ENCODE data around the gene HMG20B.
"Not testable (repeated sequence)": the region's sequence is repeated elsewhere in the genome, so short reads cannot be mapped to it uniquely, and the experiment has no call there.

HMG20B gene

DNA sequence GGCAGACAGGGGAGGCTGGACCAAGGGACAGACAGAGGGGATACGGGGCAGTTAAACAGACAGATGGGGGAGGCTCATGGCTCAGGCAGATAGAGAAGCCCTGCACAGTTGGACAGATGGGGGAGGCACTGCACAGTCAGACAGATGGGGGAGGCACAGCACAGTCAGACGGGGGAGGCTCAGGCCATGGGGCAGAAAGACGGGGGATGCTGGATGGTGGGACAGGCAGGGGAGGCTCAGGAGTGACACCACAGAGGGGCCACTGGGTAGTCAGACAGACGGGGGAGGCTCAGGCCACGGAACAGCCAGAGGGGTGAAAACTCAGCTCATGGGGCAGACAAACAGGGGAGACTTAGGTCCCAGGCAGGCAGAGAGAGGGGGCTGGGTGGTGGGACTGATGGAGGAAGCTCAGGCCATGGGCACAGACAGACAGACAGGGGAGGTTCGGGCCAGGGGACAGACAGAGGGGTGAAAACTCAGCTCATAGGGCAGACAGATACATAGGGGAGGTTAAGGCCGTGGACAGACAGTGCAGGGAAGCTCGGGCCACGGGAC is 16.2 kb upstream of the HMG20B start:
- peaks cover 8% of the 10 kb centered on the region for H3K4me1 ChIP-seq (ENCODE audit: control insufficient read depth, insufficient read depth, low read length)
- peaks cover 8% of the 10 kb centered on the region for H3K27me3 ChIP-seq (ENCODE audit: control insufficient read depth, insufficient read depth, low read length, poor library complexity, severe bottlenecking)
- H3K4me3 ChIP-seq (ENCODE audit: insufficient read depth, low read depth, low read length) = peak overlapping the region; percentile 62
- H3K9me3 ChIP-seq (ENCODE audit: control insufficient read depth, low read length) = no peaks in the 10 kb centered on the region
- 53 to 55% methylated on average over 9 of the region's 9 CpGs for WGBS, 2 experiments
- H3K27ac ChIP-seq (ENCODE audit: insufficient read depth, low read depth, low read length, poor library complexity, severe bottlenecking) = no peak overlapping the region
- no peaks in the 10 kb centered on the region for H3K36me3 ChIP-seq (ENCODE audit: control insufficient read depth, insufficient read depth, low read length)

DNA sequence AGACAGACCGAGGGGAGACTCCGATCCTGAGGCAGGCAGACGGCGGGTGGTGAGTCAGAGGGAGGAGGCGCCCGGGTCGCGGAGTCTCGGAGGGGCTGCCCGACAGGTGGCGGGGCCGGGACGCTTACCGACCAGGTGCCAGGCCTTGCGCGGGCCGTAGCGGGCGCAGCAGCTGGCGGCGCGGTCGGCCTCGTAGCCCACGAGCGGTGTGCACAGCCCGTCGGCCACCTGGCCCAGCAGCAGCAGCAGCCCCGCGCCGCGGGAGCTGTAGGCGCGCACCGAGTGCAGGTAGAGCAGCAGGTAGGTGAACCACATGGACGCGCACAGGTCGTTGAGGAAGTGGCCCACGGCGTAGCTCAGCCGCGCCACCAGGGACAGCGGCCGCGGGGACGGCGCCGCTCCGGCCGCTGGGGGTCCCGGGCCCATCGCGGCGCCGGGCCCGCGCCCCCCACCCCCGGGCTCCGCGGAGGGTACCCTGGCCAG is 15.7 kb upstream of the HMG20B start:
- Histone ChIP-seq H3K4me1 (ENCODE audit: control insufficient read depth, insufficient read depth, low read length) (peaks cover 8% of the 10 kb centered on the region), H3K9me3 (ENCODE audit: control insufficient read depth, low read length) (no peaks in the 10 kb centered on the region)
- 1% methylated on average over 60 of the region's 60 CpGs for WGBS, 2 experiments

DNA sequence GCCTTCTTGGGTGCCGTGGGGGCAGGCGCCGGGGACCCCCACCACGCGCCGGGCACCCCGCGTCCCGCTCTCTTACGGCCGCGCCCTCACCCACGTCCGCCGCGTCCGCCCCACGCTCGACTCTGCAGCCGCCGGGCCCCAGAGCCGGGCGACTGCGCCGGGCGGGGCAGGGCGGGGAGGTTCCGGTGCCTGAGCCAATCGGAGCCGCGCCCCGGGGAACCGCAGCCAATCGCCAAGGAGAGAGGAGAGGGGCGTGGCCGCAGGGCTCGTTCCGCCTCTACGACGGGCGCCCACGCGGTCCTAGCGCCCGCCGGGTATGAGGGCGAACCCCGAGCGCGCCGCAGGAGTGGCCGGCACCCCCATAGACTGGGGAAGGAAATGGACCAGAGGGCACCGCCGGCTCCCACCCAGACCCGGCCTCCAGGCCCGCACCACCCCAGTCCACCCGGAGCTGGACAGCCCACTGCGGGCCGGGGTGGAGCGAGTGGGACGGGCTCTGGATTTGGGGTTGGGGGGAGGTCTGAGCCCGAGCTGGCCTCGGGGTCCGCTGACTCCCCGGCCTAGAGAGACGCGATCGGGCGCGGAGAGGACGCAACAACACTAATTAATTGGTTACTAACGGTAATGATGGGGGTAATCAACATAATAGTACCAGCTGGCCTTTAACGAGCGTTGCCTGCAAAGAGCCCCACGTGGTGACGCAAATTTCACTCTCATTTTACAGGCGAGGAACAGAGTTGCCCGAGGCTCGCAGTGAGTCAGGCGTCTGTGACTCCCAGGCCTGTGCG is 15.1 kb upstream of the HMG20B start, which contains the start of gene MFSD12:
MFSD12 (minus strand) TSS at position 126 of the 788 bp plus-strand sequence. CDS start 183 bp downstream, outside the sequence.
- WGBS, 2 experiments = 1% methylated on average over 81 of the region's 81 CpGs
- Histone ChIP-seq H3K4me3 (ENCODE audit: insufficient read depth, low read depth, low read length) (peak within 1 kb of the TSS; percentile 62), H3K36me3 (ENCODE audit: control insufficient read depth, insufficient read depth, low read length) (no peaks in the 10 kb centered on the region), H3K9me3 (ENCODE audit: control insufficient read depth, low read length) (no peaks in the 10 kb centered on the region), H3K27me3 (ENCODE audit: control insufficient read depth, insufficient read depth, low read length, poor library complexity, severe bottlenecking) (peaks cover 8% of the 10 kb centered on the region), H3K27ac (ENCODE audit: insufficient read depth, low read depth, low read length, poor library complexity, severe bottlenecking) (no peak within 1 kb of the TSS), H3K4me1 (ENCODE audit: control insufficient read depth, insufficient read depth, low read length) (peaks cover 8% of the 10 kb centered on the region)

More for the DNA sequence above, 15.7 kb upstream of the HMG20B start:
- H3K4me3 ChIP-seq (ENCODE audit: insufficient read depth, low read depth, low read length) = peak overlapping the region; percentile 62
- peaks cover 8% of the 10 kb centered on the region for H3K27me3 ChIP-seq (ENCODE audit: control insufficient read depth, insufficient read depth, low read length, poor library complexity, severe bottlenecking)
- no peaks in the 10 kb centered on the region for H3K36me3 ChIP-seq (ENCODE audit: control insufficient read depth, insufficient read depth, low read length)
- H3K27ac ChIP-seq (ENCODE audit: insufficient read depth, low read depth, low read length, poor library complexity, severe bottlenecking) = no peak overlapping the region

- Histone ChIP-seq H3K4me1 (ENCODE audit: control insufficient read depth, insufficient read depth, low read length) (no peaks in the 10 kb centered on the region), H3K27ac (ENCODE audit: insufficient read depth, low read depth, low read length, poor library complexity, severe bottlenecking) (no peak overlapping the region), H3K36me3 (ENCODE audit: control insufficient read depth, insufficient read depth, low read length) (no peaks in the 10 kb centered on the region), H3K27me3 (ENCODE audit: control insufficient read depth, insufficient read depth, low read length, poor library complexity, severe bottlenecking) (no peaks in the 10 kb centered on the region), H3K9me3 (ENCODE audit: control insufficient read depth, low read length) (no peaks in the 10 kb centered on the region), H3K4me3 (ENCODE audit: insufficient read depth, low read depth, low read length) (no peak overlapping the region)
- 93 to 94% methylated on average over 17 of the region's 17 CpGs for WGBS, 2 experiments
Measured at GRCh38 chr19:3563709-3564524, 8.8 kb upstream of the HMG20B start.

DNA sequence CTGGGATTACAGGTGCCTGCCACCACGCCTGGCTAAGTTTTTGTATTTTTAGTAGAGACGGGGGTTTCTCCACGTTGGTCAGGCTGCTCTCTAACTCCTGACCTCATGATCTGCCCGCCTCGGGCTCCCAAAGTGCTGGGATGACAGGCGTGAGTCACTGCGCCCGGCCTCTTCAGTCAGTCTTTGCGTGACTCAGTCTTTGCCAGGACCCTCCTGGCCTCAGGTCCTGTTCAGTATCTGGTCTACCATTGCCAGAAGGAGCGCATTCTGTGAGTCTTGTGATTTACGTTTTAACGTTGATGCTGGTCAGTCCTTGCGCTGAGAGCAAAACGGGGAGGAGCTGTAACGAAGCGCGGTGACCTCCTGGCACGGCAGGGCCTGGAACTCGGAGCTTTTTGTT is 7.6 kb upstream of the HMG20B start:
- no peaks in the 10 kb centered on the region for H3K36me3 ChIP-seq (ENCODE audit: control insufficient read depth, insufficient read depth, low read length)
- no peak overlapping the region for H3K4me3 ChIP-seq (ENCODE audit: insufficient read depth, low read depth, low read length)
- no peaks in the 10 kb centered on the region for H3K4me1 ChIP-seq (ENCODE audit: control insufficient read depth, insufficient read depth, low read length)
- whole genome bisulfite sequencing, 2 experiments = 83 to 84% methylated on average over 19 of the region's 19 CpGs
- no peaks in the 10 kb centered on the region for H3K9me3 ChIP-seq (ENCODE audit: control insufficient read depth, low read length)
- no peak overlapping the region for H3K27ac ChIP-seq (ENCODE audit: insufficient read depth, low read depth, low read length, poor library complexity, severe bottlenecking)
- H3K27me3 ChIP-seq (ENCODE audit: control insufficient read depth, insufficient read depth, low read length, poor library complexity, severe bottlenecking) = no peaks in the 10 kb centered on the region

- H3K36me3 ChIP-seq (ENCODE audit: control insufficient read depth, insufficient read depth, low read length); H3K4me3 ChIP-seq (ENCODE audit: insufficient read depth, low read depth, low read length); H3K27ac ChIP-seq (ENCODE audit: insufficient read depth, low read depth, low read length, poor library complexity, severe bottlenecking); H3K4me1 ChIP-seq (ENCODE audit: control insufficient read depth, insufficient read depth, low read length); H3K27me3 ChIP-seq (ENCODE audit: control insufficient read depth, insufficient read depth, low read length, poor library complexity, severe bottlenecking); H3K9me3 ChIP-seq (ENCODE audit: control insufficient read depth, low read length): not testable (repeated sequence)
- WGBS, 2 experiments = 93 to 95% methylated on average over 11 of the region's 11 CpGs
Measured at GRCh38 chr19:3570042-3570441, 2.7 kb upstream of the HMG20B start.

- no peak overlapping the region for H3K4me3 ChIP-seq (ENCODE audit: insufficient read depth, low read depth, low read length)
- H3K4me1 ChIP-seq (ENCODE audit: control insufficient read depth, insufficient read depth, low read length) = no peaks in the 10 kb centered on the region
- peaks cover 4% of the 10 kb centered on the region for H3K27me3 ChIP-seq (ENCODE audit: control insufficient read depth, insufficient read depth, low read length, poor library complexity, severe bottlenecking)
- H3K27ac ChIP-seq (ENCODE audit: insufficient read depth, low read depth, low read length, poor library complexity, severe bottlenecking) = no peak overlapping the region
- no peaks in the 10 kb centered on the region for H3K36me3 ChIP-seq (ENCODE audit: control insufficient read depth, insufficient read depth, low read length)
- 91 to 93% methylated on average over 7 of the region's 7 CpGs for WGBS, 2 experiments
- no peaks in the 10 kb centered on the region for H3K9me3 ChIP-seq (ENCODE audit: control insufficient read depth, low read length)
Measured at GRCh38 chr19:3570606-3571011, 2.1 kb upstream of the HMG20B start.

DNA sequence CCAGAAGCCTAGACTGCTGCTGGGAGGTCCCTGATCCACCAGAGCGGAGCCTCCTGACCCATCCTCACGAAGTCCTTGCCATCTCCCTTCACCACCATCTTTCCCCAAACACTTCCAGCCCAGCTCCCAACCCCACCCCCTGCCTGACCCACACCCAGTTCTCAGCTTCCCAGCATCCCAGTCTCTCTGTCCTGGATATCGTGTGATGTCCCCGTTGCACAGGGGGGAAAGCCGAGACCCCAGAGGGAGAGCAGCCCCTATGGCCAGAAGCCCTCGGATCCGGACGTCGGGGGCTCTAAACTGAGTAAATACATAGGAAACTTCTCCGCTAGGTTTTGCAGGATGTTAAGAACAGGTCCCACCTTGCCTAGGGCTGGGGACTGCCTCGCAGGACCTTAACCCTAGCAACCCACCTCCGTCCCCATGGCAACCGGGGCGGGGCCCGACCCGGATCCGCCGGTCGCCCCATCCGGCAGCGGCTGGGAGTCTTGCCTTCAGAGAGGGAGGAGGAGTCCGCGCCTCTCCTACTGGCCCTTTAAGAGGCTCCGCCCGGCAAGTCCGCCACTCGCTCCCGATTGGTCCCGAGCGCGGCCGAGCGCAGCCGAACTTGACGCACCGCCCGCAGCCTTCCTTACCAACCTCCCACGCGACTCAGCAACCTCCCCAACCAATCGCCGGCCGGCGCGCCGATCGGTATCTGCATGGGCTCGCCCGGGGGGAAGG is 451 bp upstream of the HMG20B start:
- Histone ChIP-seq H3K27me3 (ENCODE audit: control insufficient read depth, insufficient read depth, low read length, poor library complexity, severe bottlenecking) (peaks cover 18% of the 10 kb centered on the region), H3K4me1 (ENCODE audit: control insufficient read depth, insufficient read depth, low read length) (peaks cover 9% of the 10 kb centered on the region), H3K9me3 (ENCODE audit: control insufficient read depth, low read length) (no peaks in the 10 kb centered on the region), H3K36me3 (ENCODE audit: control insufficient read depth, insufficient read depth, low read length) (no peaks in the 10 kb centered on the region), H3K4me3 (ENCODE audit: insufficient read depth, low read depth, low read length) (peak overlapping the region; percentile 74), H3K27ac (ENCODE audit: insufficient read depth, low read depth, low read length, poor library complexity, severe bottlenecking) (no peak overlapping the region)
- WGBS, 2 experiments = 6% methylated on average over 48 of the region's 48 CpGs

DNA sequence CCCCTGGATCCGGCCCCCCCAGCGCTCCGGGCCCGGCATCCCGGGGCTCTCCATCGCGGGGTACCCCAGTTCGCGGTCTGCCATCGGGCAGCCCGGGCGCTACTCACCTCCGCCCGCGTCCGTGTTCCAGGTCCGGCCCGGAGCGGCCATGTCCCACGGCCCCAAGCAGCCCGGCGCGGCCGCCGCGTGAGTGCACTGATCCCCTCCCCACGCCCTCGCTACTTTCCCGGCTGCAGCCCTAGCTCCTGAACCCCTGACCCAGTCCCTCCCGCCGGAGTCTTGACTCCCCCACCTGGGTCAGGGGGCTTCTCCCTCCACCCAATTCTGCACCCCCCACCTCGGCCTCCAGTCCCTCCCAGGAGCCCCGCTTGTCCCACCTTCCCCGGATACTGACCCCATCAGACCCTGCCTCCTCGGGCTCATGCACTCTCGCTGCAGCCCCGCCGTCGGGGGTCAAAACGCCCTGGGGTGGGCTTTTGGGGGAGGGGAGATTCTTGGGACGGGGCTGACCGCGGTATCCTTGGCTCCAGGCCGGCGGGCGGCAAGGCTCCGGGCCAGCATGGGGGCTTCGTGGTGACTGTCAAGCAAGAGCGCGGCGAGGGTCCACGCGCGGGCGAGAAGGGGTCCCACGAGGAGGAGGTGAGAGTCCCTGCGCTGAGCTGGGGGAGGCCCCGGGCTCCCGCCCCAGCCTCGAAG is 566 bp downstream of the HMG20B start:
- Histone ChIP-seq H3K4me3 (ENCODE audit: insufficient read depth, low read depth, low read length) (peak overlapping the region; percentile 74), H3K36me3 (ENCODE audit: control insufficient read depth, insufficient read depth, low read length) (no peaks in the 10 kb centered on the region), H3K27me3 (ENCODE audit: control insufficient read depth, insufficient read depth, low read length, poor library complexity, severe bottlenecking) (peaks cover 29% of the 10 kb centered on the region), H3K27ac (ENCODE audit: insufficient read depth, low read depth, low read length, poor library complexity, severe bottlenecking) (no peak overlapping the region), H3K9me3 (ENCODE audit: control insufficient read depth, low read length) (no peaks in the 10 kb centered on the region), H3K4me1 (ENCODE audit: control insufficient read depth, insufficient read depth, low read length) (peaks cover 9% of the 10 kb centered on the region)
- 1% methylated on average over 60 of the region's 60 CpGs for WGBS, 2 experiments

All from ectodermal cell (in vitro differentiated cells).